GM19099 (cell line): ENCODE results near the gene FOXM1.

Source experiments
- POLR2A ChIP-seq: IDR thresholded peaks from 3 replicates; pipeline ENCODE4 v1.6.1; 2011; ENCODE audit warnings: low read depth; ENCODE audit not compliant: insufficient read length; ENCODE audit errors: extremely low read depth

Gene FOXM1

GRCh38 chr12:2832550-2833127 lies 44.3 kb downstream of the FOXM1 start:
- TF ChIP-seq POLR2A = no peak

- TF ChIP-seq POLR2A = no peak
Observed at GRCh38 chr12:2829275-2829674, 47.7 kb downstream of the FOXM1 start.

- TF ChIP-seq POLR2A = no peak
Observed at GRCh38 chr12:2826721-2827515, 50.1 kb downstream of the FOXM1 start.

- TF ChIP-seq POLR2A = no peak
Observed at GRCh38 chr12:2826036-2826435, 50.9 kb downstream of the FOXM1 start.

GRCh38 chr12:2825132-2825531 lies 51.8 kb downstream of the FOXM1 start:
- no peak for TF ChIP-seq POLR2A

GRCh38 chr12:2824541-2824940 lies 52.4 kb downstream of the FOXM1 start:
- no peak for TF ChIP-seq POLR2A

GRCh38 chr12:2823483-2823882 lies 53.5 kb downstream of the FOXM1 start:
- TF ChIP-seq POLR2A = no peak

GRCh38 chr12:2820432-2820831 lies 56.5 kb downstream of the FOXM1 start:
- TF ChIP-seq POLR2A = no peak

- no peak for TF ChIP-seq POLR2A
Observed at GRCh38 chr12:2819810-2820209, 57.2 kb downstream of the FOXM1 start.

- TF ChIP-seq POLR2A = no peak
Observed at GRCh38 chr12:2813214-2814185, 63.5 kb downstream of the FOXM1 start.

GRCh38 chr12:2812290-2813213 lies 64.4 kb downstream of the FOXM1 start, which contains the start of gene ITFG2:
Gene ITFG2, plus strand, starts transcription at chr12:2812668. Its CDS starts 93 bp downstream, at chr12:2812761.
- peak; percentile 97 for TF ChIP-seq POLR2A

- no peak for TF ChIP-seq POLR2A
Observed at GRCh38 chr12:2811801-2812200, 65.2 kb downstream of the FOXM1 start.
